IMR-90 (cell line): ENCODE results near the gene RIC8A. TPM values are rescaled to one million over a fixed set of nuclear protein-coding genes. Genes with fewer than 3 reads are reported as not detected.

Experiments
- ATAC-seq: fragments of 200-7000 bp; cut with Tn5 transposase; 2 replicates; pipeline ENCODE4 v1.9.1; 2020; ENCODE audit warnings: low read depth, mild to moderate bottlenecking, moderate library complexity
- BruUV-seq: library from RNA; stranded (reverse); fragments of 400-500 nt; replicated peaks from 2 replicates; lab custom pipeline; 2021; lab: Mats Ljungman, UMichigan
- CTCF ChIA-PET: fragments of 300-600 bp; formaldehyde crosslinking; extraction: SDS; loops from one replicate; lab custom pipeline; 2021; ENCODE audit warnings: antibody characterized with exemption; lab: Yijun Ruan, JAX
- POLR2A ChIA-PET: fragments of 300-600 bp; sonication (Branson Sonifier 250); formaldehyde crosslinking; loops from one replicate; lab custom pipeline; 2022; ENCODE audit warnings: antibody characterized with exemption; ENCODE audit not compliant: unreplicated experiment; lab: Charles Lee
- DNase-seq: peaks from one replicate; pipeline ENCODE4 v3.0.0; 2013
- H2AFZ ChIP-seq: replicated peaks from 2 replicates; pipeline ENCODE3; 2013; ENCODE audit warnings: low read length, mild to moderate bottlenecking; ENCODE audit not compliant: poor library complexity
- H2AK5ac ChIP-seq: 2 replicates; pipeline ENCODE4 v1.6.1; 2013; ENCODE audit warnings: low read depth, low read length, inconsistent platforms
- H2AK9ac ChIP-seq: replicated peaks from 2 replicates; pipeline ENCODE3; 2013; ENCODE audit warnings: mild to moderate bottlenecking, low read depth, low read length, moderate library complexity; ENCODE audit not compliant: poor library complexity
- H2BK120ac ChIP-seq: 2 replicates; pipeline ENCODE4 v1.6.1; 2013; ENCODE audit warnings: low read depth, low read length, inconsistent platforms
- H2BK15ac ChIP-seq: 3 replicates; pipeline ENCODE4 v1.6.1; 2013; ENCODE audit warnings: low read depth, low read length, inconsistent platforms
- H2BK20ac ChIP-seq: 2 replicates; pipeline ENCODE4 v1.6.1; 2013; ENCODE audit warnings: low read depth, mild to moderate bottlenecking, inconsistent platforms, low read length, moderate library complexity
- H2BK5ac ChIP-seq: 2 replicates; pipeline ENCODE4 v1.6.1; 2013; ENCODE audit warnings: mild to moderate bottlenecking, low read depth, low read length, inconsistent platforms; ENCODE audit not compliant: poor library complexity, severe bottlenecking
- H3K14ac ChIP-seq: replicated peaks from 2 replicates; pipeline ENCODE4 v1.6.1; 2013; ENCODE audit warnings: low read depth, low read length, inconsistent platforms
- H3K18ac ChIP-seq: 2 replicates; pipeline ENCODE4 v1.6.1; 2013; ENCODE audit warnings: low read depth, low read length, control low read depth
- H3K23ac ChIP-seq: 2 replicates; pipeline ENCODE4 v1.6.1; 2013; ENCODE audit warnings: low read depth, low read length, inconsistent platforms
- H3K27ac ChIP-seq: 2 replicates; pipeline ENCODE4 v1.5.1; 2013; ENCODE audit warnings: mild to moderate bottlenecking, control low read depth, low read length; ENCODE audit not compliant: insufficient read depth
- H3K27me3 ChIP-seq: 2 replicates; pipeline ENCODE4 v1.6.1; 2013; ENCODE audit warnings: low read length; ENCODE audit not compliant: control insufficient read depth, insufficient read depth
- H3K36me3 ChIP-seq: 2 replicates; pipeline ENCODE4 v1.6.1; 2013; ENCODE audit warnings: low read length, mixed read lengths; ENCODE audit not compliant: control insufficient read depth, insufficient read depth
- H3K4ac ChIP-seq: 2 replicates; pipeline ENCODE4 v1.6.1; 2013; ENCODE audit warnings: low read depth, low read length, inconsistent platforms
- H3K4me1 ChIP-seq: 2 replicates; pipeline ENCODE4 v1.6.1; 2013; ENCODE audit warnings: low read length, mixed read lengths; ENCODE audit not compliant: control insufficient read depth, insufficient read depth
- H3K4me2 ChIP-seq: 2 replicates; pipeline ENCODE4 v1.6.1; 2013; ENCODE audit warnings: low read depth, mild to moderate bottlenecking, control low read depth, low read length, moderate library complexity
- H3K4me3 ChIP-seq: 2 replicates; pipeline ENCODE4 v1.5.1; 2013; ENCODE audit warnings: low read depth, mild to moderate bottlenecking, control low read depth, low read length, moderate library complexity; ENCODE audit not compliant: insufficient read depth
- H3K56ac ChIP-seq: 2 replicates; pipeline ENCODE4 v1.6.1; 2013; ENCODE audit warnings: low read length, inconsistent platforms; ENCODE audit not compliant: insufficient read depth; ENCODE audit errors: extremely low read depth
- H3K79me1 ChIP-seq, 2 experiments: 2 replicates each; pipeline ENCODE4 v1.6.1; 2013; ENCODE audit warnings: low read length in 2 of 2, inconsistent platforms in 1 of 2, low read depth in 1 of 2
- H3K9ac ChIP-seq: 2 replicates; pipeline ENCODE4 v1.6.1; 2013; ENCODE audit warnings: low read depth, low read length, control low read depth
- H3K9me1 ChIP-seq: 2 replicates; pipeline ENCODE4 v1.6.1; 2013; ENCODE audit warnings: low read length, inconsistent platforms; ENCODE audit not compliant: insufficient read depth
- H3K9me3 ChIP-seq: 2 replicates; pipeline ENCODE4 v1.6.1; 2013; ENCODE audit warnings: low read length; ENCODE audit not compliant: control insufficient read depth, insufficient read depth
- H4K20me1 ChIP-seq: 2 replicates; pipeline ENCODE4 v1.6.1; 2013; ENCODE audit warnings: low read length, inconsistent platforms; ENCODE audit not compliant: insufficient read depth
- H4K5ac ChIP-seq: 2 replicates; pipeline ENCODE4 v1.6.1; 2013; ENCODE audit warnings: mild to moderate bottlenecking, low read depth, low read length, control low read depth
- H4K8ac ChIP-seq, 2 experiments: 2 replicates each; pipeline ENCODE4 v1.6.1; 2013; ENCODE audit warnings: low read depth in 2 of 2, low read length in 2 of 2, control low read depth in 1 of 2, inconsistent platforms in 1 of 2
- H4K91ac ChIP-seq: 2 replicates; pipeline ENCODE4 v1.6.1; 2013; ENCODE audit warnings: low read depth, low read length, inconsistent platforms; ENCODE audit not compliant: insufficient read depth
- BHLHE40 ChIP-seq: fragments of 150-350 bp; IDR thresholded peaks from 2 replicates; pipeline ENCODE4 v1.6.1; 2016; ENCODE audit warnings: mild to moderate bottlenecking, low read depth, low read length
- CEBPB ChIP-seq: IDR thresholded peaks from 2 replicates; pipeline ENCODE4 v1.6.1; 2012; ENCODE audit warnings: low read depth, low read length, improper control_type of control experiment
- CHD1 ChIP-seq: IDR thresholded peaks from 2 replicates; pipeline ENCODE4 v1.6.1; 2012; ENCODE audit warnings: low read depth, low read length, improper control_type of control experiment
- ELK1 ChIP-seq: fragments of 150-350 bp; IDR thresholded peaks from 2 replicates; pipeline ENCODE4 v1.6.1; 2016; ENCODE audit warnings: low read depth, mild to moderate bottlenecking, low read length, moderate library complexity, borderline replicate concordance
- MAFK ChIP-seq: IDR thresholded peaks from 2 replicates; pipeline ENCODE4 v1.6.1; 2012; ENCODE audit warnings: low read depth, low read length, improper control_type of control experiment
- MAZ ChIP-seq: IDR thresholded peaks from 2 replicates; pipeline ENCODE4 v1.6.1; 2012; ENCODE audit warnings: low read depth, mild to moderate bottlenecking, low read length, improper control_type of control experiment, moderate library complexity, borderline replicate concordance
- MXI1 ChIP-seq: IDR thresholded peaks from 2 replicates; pipeline ENCODE4 v1.6.1; 2012; ENCODE audit warnings: low read depth, mild to moderate bottlenecking, low read length, moderate library complexity, borderline replicate concordance
- RAD21 ChIP-seq: IDR thresholded peaks from 2 replicates; pipeline ENCODE4 v1.6.1; 2012; ENCODE audit warnings: low read length, improper control_type of control experiment
- SMC3 ChIP-seq: fragments of 150-350 bp; IDR thresholded peaks from 2 replicates; pipeline ENCODE4 v1.6.1; 2016; ENCODE audit warnings: low read depth, mild to moderate bottlenecking, antibody characterized with exemption, low read length, moderate library complexity
- USF2 ChIP-seq: fragments of 150-350 bp; IDR thresholded peaks from 2 replicates; pipeline ENCODE4 v1.6.1; 2017; ENCODE audit warnings: mild to moderate bottlenecking, antibody characterized with exemption, low read length, low read depth
- WGBS, 2 experiments: methylation state at CpG; one replicate each; pipeline versions ENCODE4 v1.1.5 to v1.1.7; 2013; ENCODE audit warnings: missing lambda C conversion rate in 2 of 2; ENCODE audit not compliant: insufficient read length in 1 of 2; ENCODE audit errors: extremely low coverage in 2 of 2; 5-methylcytosine and 5-hydroxymethylcytosine counted together
- dilution Hi-C: fragments of 300-500 bp; cut with HindIII; formaldehyde crosslinking; loops from one replicate; pipeline ENCODE4 v1.14.3; 2018; ENCODE audit warnings: low sequenced_read_pairs; ENCODE audit not compliant: unreplicated experiment
- in situ Hi-C: fragments of 300-500 bp; cut with MboI; formaldehyde crosslinking; loops from 3 replicates; pipeline ENCODE4 v1.14.3; 2019; ENCODE audit warnings: low sequenced_read_pairs, inconsistent platforms, mixed read lengths
- intact Hi-C: fragments of 100-400 bp; cut with micrococcal nuclease; formaldehyde crosslinking; loops from 2 replicates; pipeline ENCODE4 v1.10.0; 2022
- polyA plus RNA-seq, 3 experiments: library from polyadenylated mRNA; depleted of rRNA; stranded (reverse); fragments of >200 nt; gene quantifications; 2 replicates each; pipeline ENCODE4 v1.2.3, GENCODE V29; 2012; ENCODE audit warnings: low replicate concordance in 1 of 3
- total RNA-seq: library from RNA; depleted of rRNA; stranded (reverse); fragments of >200 nt; gene quantifications from 2 replicates; pipeline ENCODE4 v1.2.3, GENCODE V29; 2012
- TF ChIP-seq, protein P1 (sequence below): conservative IDR thresholded peaks from 2 replicates; pipeline ENCODE4 v1.5.1; 2012; ENCODE audit warnings: mild to moderate bottlenecking, low read depth, low read length, improper control_type of control experiment

RIC8A gene
- total and polyA plus RNA-seq, 2 of the 4 experiments (the other 2 are of a cell fraction) = 129 to 188 TPM

DNA sequence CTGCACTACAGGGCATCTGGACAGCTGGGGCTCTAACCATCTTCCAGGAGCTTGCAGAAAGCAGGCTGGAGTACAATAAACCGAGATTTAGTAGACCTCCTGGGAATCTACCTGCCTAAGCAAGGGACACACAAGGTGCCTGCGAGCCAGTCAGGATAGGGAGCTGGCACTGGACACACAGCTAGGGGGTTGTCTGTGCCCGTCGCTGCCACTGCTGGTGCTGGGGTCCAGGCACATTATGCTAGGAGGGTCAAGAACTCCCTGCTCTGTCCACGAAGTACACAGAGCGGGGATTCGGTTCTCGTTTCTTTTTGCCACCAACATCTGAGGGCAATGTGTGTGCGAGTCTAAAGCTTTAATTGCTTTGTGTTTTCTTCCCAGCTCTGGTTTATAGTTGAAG is 4.2 kb downstream of the RIC8A start:
- DNase-seq (no peak), ATAC-seq (no peak)
- CTCF ChIA-PET = no interaction called here
- Histone ChIP-seq H2AK9ac (peak overlapping the region; percentile 15), H3K79me1 (peaks cover 32 to 72% of the 10 kb centered on the region in 2 experiments), H4K20me1 (peaks cover 67% of the 10 kb centered on the region), H4K5ac (no peak overlapping the region), H3K4me3 (no peak overlapping the region), H4K8ac (no peak overlapping the region), H3K56ac (no peak overlapping the region), H3K4me2 (no peak overlapping the region), H2BK20ac (no peak overlapping the region), H3K4me1 (peaks cover 23% of the 10 kb centered on the region), H3K23ac (no peak overlapping the region), H2AK5ac (no peak overlapping the region), H3K27ac (no peak overlapping the region), H3K27me3 (no peaks in the 10 kb centered on the region), H3K36me3 (peaks cover 64% of the 10 kb centered on the region), H3K9me1 (peaks cover 19% of the 10 kb centered on the region), H2BK120ac (no peak overlapping the region), H4K91ac (no peak overlapping the region), H2AFZ (no peak overlapping the region), H3K18ac (no peak overlapping the region), H2BK5ac (no peak overlapping the region), H3K9me3 (no peaks in the 10 kb centered on the region), H3K4ac (no peak overlapping the region), H2BK15ac (no peak overlapping the region), H3K9ac (no peak overlapping the region), H3K14ac (no peak overlapping the region)
- 100% methylated on average over 3 of the region's 9 CpGs; no CpG with 5 or more reads in 1 of the 2 experiments for WGBS, 2 experiments
- POLR2A ChIA-PET = no interaction called here
- intact Hi-C loops = no loop called here
- TF ChIP-seq SMC3 = no peak
- TF ChIP-seq RAD21 = no peak
- TF ChIP-seq ELK1 = no peak
- TF ChIP-seq USF2 = no peak
- no peak for TF ChIP-seq BHLHE40
- no peak for TF ChIP-seq MAFK
- TF ChIP-seq CHD1 = no peak
- TF ChIP-seq, protein P1, sequence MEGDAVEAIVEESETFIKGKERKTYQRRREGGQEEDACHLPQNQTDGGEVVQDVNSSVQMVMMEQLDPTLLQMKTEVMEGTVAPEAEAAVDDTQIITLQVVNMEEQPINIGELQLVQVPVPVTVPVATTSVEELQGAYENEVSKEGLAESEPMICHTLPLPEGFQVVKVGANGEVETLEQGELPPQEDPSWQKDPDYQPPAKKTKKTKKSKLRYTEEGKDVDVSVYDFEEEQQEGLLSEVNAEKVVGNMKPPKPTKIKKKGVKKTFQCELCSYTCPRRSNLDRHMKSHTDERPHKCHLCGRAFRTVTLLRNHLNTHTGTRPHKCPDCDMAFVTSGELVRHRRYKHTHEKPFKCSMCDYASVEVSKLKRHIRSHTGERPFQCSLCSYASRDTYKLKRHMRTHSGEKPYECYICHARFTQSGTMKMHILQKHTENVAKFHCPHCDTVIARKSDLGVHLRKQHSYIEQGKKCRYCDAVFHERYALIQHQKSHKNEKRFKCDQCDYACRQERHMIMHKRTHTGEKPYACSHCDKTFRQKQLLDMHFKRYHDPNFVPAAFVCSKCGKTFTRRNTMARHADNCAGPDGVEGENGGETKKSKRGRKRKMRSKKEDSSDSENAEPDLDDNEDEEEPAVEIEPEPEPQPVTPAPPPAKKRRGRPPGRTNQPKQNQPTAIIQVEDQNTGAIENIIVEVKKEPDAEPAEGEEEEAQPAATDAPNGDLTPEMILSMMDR = no peak
- no peak for TF ChIP-seq MAZ
- no peak for TF ChIP-seq CEBPB
- TF ChIP-seq MXI1 = no peak
- no TSS peak for BruUV-seq
- dilution Hi-C loops = no loop called here
- in situ Hi-C loops = no loop called here
